ENCODE results near the gene BUB1.

- TF ChIP-seq POLR2AphosphoS5 (IDR thresholded peaks at IDR 0.05) = peak; percentile 82 to 96
- peak in 2 of 4 donors; percentile 85 to 95 for TF ChIP-seq POLR2A (IDR thresholded peaks at IDR 0.05)
- TF ChIP-seq CTCF (IDR thresholded peaks at IDR 0.05) = no peak
Measured at GRCh38 chr2:110677530-110678456, at the start of gene BUB1.
